GM21381 (cell line): Measurements from ENCODE around the gene LSP1.
"Not testable (repeated sequence)": the region's sequence is repeated elsewhere in the genome, so short reads cannot be mapped to it uniquely, and the experiment has no call there.

Experiments used
- ATAC-seq: cut with Tn5 transposase; IDR thresholded peaks from one replicate; pipeline ENCODE4 v1.9.1; 2021; ENCODE audit warnings: mild to moderate bottlenecking, moderate library complexity; ENCODE audit not compliant: unreplicated experiment

Gene LSP1

DNA sequence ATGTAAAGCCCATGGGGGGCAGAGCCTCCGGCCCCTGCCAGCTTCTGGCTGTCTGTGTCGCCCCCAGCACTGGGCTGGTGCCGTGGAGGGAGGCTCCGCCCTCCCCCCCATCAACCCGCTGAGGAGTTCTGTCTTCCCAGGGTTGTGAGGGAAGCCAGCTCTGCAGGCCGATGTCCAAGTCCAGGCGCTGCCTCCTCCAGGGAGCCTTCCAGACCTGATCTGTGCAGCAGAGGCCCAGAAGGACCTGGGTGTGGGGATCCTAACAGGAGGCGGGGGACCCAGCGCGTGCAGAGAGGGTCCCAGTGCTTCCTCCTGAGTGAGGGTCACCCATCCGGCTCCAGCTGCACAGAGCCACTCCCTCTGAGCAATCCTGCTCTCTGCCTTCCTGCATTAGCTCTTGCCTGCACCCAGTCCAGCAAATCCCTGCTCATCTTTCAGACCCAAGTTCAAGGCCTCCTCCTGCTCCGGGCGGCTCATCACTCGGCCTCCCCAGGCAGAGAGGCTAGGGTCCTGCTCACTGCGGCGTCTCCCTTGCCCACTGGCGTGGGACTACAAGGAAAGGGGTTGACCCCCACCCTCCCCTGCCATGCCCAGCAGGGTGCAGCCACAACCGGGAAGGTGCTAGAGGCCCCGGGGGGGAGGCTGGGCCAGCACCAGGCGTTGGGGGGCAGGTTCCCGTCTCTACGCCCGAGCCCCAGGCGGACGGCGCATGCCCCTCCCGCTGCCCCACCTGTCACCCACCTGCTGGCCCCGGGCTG, 22.4 kb downstream of the LSP1 start:
- ATAC-seq: no peak

DNA sequence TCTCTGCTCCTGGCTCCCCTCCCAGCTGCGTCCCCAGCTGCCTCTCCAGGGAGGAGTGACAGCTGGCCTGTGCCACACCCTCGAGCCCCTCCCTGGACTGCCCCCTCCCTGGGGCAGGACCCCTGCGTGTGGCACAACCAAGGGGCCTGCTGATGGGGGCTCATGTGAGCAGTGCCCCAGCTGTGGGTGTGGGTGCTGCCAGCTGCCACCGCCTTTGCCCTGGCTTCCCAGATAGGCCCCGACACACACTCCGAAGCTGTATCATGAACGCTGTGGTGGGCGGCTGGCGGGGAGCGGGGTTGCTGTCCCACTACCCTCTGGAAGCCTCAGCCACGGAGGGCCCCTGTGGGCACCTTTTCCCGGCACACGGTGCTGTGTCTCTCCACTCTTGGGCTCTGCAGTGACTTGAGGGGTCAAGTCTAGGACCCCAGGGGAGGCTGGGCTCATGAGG, 23.0 kb downstream of the LSP1 start:
- ATAC-seq: not testable (repeated sequence)

DNA sequence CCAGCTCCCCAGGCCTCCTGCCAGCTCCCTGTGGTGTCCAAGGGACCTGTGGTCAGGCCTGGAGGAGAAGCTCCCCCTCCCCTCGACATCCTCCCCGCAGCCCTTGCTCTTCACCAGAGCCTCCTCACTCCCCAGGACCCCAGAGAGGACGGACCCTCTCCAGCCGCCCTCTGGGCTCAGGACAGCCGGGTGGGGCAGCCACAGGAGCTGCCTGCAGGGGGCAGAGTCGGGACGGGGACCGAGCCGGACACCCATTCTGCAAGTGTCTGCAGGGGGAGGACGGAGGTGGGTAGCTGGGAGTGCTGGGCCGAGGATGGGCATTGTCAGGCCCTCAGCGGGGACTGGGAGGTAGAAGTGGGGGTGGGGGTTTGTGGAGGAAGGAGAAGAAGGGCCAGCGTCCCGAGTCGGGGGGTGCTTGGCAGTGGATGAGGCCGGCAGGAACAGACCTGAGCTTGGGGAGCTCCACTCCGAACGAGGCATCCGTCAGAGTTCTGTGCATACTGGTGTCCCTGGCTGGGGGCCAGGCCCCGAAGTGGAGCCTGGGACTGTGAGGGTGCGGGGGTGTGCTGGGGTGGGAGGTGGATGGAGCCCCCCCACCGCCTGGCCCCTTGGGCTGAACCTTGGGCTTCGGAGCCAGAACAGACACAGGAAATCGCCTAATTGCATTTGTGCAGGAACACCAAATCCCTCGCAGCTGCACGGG, 23.6 kb downstream of the LSP1 start:
- no peak for ATAC-seq

DNA sequence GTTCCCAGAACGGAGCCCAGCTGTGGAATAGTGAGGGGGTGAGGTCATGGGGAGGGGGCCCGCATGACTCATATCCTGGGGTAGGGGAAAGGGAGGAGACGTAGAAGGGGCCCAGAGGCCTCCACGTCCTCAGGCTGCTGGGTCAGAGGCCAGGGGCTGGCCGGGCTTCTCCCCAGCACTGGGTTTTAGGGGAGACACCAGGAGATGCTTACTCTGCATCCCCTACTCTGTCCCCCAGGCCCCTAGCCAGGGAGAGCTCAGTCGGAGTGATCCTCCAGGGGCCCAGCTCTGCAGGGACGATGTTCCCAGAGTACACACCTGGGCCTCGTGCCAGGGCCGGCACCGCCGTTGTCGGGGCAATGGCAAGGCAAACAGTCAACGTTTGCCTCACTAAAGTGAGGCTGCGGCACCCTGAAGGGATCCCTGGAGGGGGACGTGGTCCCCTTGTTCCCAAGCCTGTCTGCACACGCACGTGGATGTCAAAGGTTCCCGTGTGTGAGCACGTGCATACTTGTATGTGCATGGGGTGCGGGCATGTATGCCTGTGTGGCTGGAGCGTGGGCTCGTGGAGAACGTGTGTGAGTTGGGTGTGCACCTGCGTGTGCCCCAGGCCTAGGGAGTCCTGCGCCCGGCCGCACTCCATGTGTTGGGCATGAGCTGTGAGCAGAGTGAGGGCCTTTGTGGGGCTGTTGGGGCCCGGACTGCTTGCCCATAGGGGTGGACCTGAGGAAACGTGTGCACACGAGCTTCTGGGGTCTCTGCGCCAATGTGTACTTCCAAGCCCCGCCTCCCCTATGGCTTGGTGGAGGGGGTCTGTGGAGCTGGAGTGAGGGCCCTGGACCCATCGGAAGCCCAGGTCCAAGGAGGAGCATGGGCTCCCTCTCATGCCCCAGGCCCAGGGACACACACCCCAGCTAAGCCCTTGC, 24.6 kb downstream of the LSP1 start:
- ATAC-seq: no peak

DNA sequence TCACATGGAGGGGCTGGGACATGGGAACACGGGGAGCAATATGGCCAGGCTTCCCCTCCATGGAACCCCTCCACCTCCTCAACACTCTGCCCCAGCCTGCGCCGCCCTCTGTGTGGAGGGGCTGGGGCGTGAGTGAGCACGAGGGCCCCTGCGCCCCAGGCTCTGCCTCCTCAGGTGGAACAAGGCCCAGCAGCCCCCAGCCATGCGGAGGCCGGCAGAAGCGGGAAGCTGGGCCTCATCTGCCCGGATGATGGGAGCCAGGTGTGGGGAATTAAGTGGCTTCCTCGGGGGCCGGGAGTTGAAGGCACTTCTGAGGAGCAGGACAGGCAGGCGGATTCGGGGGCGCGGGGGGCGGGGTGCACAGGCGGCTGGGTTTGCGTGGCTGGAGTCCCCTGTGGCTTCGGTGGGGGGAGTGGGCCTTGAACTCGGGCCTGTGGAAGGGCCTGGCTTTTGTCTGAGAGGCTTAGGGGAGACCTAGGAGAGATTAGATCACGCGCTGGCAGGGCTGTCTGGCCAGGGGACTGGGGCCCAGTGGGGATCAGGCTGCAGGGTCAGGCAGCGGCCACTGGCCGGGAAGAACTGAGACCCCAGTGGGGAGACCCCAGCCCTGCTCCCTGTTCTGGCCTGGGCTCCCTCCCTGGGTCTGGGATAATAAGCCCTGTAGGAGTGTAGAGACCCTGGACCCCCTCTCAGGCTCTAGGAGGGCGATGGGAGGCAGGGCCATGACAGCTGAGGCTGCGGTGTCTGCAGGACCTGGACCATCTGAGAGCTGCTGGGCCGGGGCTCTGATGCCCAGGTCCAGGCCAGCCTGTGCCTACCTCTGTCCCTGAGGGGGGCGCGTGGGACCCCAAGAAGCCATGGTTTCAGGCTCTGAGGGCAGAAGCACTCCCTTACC, 25.5 kb downstream of the LSP1 start:
- ATAC-seq: no peak

DNA sequence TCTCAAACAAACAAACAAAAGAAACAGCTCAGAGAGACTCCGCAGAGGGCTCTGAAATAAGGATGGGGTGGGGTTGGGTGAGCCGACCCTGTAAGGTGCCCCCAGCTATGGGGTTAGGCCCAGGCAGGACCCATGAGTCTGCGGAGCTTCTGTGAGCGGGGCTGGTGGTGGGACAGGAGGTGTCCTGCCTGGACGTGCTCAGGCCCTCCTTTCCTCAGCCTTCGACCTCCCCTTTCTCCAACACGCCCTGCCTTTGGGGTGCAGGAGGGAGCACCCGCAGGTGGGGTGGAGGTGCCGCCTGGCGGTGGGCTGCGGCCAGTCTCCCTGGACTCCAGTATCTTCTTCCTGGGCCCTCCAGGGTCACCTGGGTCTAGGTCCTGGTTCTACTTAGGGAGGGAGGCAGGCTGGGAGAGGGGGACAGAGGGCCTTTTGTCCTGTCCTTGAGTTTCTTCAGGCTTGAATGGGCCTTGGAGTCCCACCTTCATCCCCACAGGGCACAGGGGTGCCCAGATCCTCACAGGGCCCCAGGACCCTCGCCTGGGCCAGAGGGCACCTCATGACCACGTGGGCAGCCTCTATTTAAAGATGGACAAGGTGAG, 26.6 kb downstream of the LSP1 start:
- ATAC-seq: no peak

DNA sequence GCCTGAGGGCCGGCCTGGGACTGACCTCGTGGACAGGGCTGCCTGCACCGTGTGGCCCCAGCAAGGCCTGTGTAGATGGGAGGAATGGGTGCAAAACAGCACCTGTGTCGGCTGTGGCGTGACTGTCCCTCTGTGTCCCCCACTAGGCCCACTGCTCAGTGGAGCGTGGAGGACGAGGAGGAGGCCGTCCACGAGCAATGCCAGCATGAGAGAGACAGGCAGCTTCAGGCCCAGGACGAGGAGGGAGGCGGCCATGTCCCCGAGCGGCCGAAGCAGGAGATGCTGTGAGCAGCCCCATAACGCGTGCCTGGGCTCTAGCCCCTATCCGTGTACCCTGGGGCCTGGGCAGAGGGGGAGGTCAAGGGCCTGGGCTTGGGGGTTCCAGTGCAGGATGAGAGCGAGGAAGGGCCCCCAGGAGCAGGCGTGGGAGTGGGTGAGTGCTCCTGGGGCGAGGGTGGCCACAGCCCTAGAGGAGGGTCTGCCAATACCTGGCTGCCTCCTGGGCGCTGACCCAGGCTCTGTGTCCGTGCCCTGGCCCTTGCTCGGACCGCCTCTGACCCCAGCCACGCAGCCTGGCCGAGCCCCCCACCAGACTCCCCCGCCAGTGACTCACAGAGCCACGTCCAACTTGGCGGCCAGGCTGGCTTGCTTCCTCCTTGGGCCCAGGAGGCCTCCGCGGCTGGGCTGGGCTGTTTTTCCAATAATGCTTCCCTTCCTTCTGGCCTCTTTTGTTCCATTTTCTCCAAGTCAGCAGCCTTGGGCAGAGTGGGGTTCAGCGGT, 27.2 kb downstream of the LSP1 start:
- no peak for ATAC-seq

DNA sequence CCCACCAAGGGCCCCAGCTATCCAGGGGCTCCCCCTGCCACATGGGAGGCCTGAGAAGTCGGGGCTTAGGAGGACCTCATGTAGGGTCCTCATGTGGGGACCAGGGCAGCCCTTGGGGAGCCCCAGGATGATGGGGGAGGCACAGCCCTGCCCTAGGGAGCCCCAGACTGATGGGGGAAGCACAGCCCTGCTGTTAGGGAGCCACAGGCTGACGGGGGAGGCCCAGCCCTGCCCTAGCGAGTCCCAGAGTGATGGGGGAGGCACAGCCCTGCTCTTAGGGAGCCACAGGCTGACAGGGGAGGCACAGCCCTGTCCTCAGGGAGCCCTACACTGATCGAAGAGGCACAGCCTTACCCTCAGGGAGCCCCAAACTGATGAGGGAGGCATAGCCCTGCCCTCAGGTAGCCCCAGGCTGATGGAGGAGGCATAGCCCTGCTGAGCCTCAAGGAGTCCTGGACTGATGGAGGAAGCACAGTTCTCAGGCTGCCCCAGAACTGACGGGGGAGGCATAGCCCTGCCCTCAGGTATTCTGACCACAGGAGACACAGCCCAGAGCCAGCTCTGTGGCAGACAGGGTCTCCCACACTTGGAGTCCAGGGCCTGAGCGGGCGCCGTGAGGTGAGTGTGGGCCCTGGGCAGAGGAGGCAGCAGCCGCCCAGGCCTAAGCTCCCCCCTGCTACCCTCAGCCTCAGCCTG, 28.0 kb downstream of the LSP1 start:
- no peak for ATAC-seq

DNA sequence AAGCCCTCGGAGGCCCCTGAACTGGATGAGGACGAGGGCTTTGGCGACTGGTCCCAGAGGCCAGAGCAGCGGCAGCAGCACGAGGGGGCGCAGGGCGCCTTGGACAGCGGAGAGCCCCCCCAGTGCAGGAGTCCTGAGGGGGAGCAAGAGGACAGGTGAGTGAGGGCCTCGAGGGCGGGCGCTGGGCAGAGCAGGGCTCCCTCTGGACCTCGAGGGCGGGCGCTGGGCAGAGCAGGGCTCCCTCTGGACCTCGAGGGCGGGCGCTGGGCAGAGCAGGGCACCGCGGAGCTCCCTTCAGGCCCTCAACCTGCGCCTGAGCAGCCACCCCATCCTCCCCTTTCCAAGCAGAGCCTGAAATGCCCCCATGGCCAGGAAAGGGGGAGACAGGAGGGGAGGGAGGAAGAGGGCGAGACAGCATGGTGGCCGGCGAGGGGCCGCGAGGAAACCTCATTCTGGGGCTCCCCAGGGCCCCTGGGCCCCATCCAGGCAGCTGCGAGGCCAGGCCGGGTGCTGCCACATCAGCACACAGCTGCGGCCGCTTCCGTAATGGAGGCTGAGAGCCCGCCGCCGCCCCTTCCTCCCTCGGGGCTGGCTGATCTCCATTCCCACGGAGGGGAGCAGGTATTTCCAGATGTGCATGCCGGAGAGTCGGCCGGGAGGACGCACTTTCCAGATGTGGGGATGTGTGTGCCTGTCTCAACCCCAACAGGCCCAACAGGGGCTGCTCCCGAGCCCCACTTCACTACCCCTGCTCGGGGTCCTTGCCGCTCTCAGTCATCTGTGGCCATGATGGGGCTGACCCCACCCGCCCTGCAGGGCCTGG, 28.8 kb downstream of the LSP1 start:
- ATAC-seq: no peak

DNA sequence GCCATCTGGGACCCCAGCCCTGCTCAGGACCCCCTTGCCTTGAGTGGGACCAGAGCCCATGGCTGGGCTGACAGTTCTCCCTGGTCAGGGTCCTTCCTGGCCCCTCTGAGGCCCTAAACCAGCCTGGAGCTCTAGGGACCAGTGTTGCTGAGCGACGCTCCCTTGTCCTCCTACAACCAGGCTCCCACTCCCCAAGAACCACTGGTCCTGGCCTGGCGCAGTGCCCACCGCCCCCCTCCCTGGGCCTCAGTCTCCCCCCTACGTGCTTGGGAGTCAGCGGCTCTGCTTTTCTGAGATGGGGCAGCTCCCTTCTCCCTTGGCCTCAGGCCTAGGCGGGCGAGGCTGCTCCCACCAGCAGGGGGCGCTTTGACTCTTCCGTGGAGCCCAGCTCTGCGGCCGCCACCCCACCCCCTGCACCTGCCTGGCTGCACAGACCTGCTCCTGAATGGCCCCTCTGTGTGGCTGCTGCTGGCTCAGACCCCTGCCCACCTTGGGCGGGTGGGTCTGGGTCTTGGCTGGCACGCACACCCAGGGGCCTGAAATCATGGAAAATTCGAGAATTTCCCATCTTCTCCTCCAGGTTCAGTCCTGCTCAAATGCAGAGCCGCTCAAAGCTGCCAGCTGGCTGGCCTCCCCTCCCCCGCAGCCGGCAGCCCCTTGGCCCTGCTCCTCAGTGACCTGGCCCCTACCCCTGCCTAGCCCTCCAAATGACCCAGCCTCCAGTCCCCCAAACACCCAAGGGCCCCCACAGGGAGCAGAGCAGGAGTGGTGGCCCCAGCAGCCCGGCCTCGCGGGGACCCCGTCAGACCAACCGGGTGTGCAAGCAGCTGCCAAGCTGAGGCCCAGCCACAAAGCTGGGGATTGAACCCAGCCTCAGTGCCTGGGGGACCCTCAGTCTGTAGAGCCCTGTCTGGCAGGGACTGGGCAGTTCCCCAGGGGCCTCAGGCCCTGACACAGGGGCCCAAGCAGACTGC, 29.7 kb downstream of the LSP1 start:
- no peak for ATAC-seq

DNA sequence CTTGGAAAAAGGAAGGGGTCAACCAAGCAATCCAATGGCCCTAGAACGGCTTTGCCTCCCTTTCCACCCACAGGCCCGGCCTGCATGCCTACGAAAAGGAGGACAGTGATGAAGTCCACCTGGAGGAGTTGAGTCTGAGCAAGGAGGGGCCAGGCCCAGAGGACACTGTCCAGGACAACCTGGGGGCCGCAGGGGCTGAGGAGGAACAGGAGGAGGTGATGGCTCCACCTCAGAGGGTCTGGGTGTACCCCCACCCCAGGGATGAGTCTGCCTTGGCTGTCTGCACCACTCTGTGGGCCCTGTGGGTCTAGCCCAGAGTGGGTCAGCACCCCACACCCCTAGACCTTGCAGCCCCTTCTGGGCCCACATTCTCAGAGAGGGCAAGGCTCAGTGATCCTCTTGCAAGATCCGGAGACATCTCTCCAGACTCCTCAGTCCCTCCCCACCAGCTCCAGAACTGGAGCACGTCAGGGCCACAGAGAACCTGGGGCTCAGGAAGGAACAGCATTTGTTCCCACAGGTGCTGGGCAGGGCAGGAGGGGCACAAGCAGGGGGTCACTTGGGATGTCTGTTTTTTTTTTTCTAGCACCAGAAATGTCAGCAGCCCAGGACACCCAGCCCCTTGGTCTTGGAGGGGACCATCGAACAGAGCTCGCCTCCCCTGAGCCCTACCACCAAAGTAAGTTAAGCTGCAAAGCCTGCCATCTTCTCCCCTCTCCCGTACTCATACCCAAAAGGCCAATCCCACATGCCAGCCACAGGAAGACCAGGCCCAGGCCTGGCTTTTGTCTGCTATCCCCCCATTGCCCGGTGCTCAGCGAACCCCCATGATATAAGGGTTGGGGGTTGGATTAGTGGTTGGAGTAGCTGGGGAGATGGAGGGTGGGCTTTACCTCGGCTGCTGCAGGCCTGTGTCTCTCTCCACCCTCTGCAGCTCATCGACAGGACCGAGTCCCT, 30.7 kb downstream of the LSP1 start:
- ATAC-seq: no peak

DNA sequence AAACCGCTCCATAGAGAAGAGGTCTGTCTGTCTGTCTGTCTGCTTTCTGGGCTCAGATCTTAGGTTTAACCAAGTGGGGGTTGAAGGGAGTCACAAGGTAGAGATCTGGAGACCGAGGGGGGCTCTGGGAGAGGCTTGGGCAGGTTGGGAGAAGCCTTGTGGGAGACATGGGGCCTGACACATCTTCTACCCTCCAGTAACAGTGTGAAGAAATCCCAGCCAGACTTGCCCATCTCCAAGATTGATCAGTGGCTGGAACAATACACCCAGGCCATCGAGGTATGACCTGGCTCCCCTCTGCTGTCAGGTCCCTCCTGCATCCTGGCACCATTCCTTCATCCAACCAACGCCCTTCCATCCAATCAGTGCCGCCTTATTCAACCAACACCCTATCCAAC, 31.4 kb downstream of the LSP1 start:
- ATAC-seq: no peak

DNA sequence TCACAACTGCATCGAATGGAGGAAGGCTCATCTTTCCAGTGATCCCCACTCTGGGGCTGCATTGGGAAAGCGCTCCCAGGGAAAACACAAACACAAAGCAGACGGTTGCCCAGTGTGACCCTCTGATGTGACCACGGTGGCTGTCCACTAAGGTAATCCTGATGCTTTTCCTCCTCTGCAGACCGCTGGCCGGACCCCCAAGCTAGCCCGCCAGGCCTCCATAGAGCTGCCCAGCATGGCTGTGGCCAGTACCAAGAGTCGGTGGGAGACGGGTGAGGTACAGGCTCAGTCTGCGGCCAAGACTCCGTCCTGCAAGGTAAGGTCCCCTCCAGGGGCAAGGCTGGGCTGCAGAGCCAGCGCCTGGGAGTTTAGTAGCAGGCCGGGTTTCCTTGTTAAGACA, 33.7 kb downstream of the LSP1 start:
- not testable (repeated sequence) for ATAC-seq

DNA sequence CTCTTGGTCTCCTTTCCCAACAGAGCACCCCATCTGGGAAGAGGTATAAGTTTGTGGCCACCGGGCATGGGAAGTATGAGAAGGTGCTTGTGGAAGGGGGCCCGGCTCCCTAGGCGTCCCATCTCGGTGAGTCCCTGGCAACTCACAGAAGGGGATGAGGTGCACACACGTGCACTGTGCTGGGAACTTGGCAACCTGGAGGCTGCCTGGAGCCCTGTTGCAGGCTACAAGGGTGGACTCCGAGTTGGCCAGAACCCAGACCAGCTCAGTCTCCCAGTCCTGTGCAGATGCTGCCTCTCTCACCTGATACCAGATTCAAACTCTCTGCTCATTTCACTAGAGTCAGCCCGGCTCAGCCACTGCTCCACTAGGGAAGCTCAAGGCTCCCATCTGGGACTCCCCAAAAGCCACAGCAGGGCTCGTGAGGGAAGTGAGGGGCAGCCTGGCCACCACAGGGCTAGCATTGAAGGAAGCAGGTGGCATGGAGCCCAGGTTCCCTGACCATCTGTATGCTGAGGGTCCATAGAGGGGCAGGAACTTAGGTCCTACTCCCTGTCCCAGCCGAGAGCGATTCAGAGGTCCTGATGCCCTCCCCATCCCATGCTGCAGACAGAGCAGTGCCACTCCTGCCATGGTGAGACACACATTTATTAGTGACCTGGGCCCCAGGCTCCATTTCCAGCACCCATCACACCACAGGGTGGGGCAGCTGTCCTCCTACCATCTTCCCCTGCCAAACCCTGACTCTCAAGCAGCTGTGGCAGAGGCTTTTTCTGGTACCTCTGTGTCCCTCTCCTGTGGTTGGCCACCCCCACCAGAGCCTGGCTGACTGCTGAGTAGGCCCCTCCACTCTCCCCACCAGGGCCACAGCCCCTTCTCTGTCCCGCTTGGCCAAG, 34.8 kb downstream of the LSP1 start:
- ATAC-seq: no peak
